ENCODE measurements around the gene LRCH3.
A peak's percentile ranks its signal among the peaks of the same experiment; 100 is the strongest.

The LRCH3 gene
- long read RNA-seq, donor 1, partial matches to known transcripts = 10 of 10 reads
- long read RNA-seq, donor 1, other reads (novel, unspliced or antisense) = 0 of 10 reads
- long read RNA-seq, donor 2 = 0 reads
- long read RNA-seq, donor 3 = 0 reads
- long read RNA-seq, donor 4, partial matches to known transcripts = 5 of 6 reads
- long read RNA-seq, donor 4, other reads (novel, unspliced or antisense) = 0 of 6 reads
- long read RNA-seq, donor 5 = 0 reads
- long read RNA-seq, donor 6 = 0 reads
- long read RNA-seq, donor 7, partial matches to known transcripts = 20 of 22 reads
- long read RNA-seq, donor 7, other reads (novel, unspliced or antisense) = 0 of 22 reads
- long read RNA-seq, donor 8, partial matches to known transcripts = 11 of 13 reads
- long read RNA-seq, donor 8, other reads (novel, unspliced or antisense) = 0 of 13 reads

DNA sequence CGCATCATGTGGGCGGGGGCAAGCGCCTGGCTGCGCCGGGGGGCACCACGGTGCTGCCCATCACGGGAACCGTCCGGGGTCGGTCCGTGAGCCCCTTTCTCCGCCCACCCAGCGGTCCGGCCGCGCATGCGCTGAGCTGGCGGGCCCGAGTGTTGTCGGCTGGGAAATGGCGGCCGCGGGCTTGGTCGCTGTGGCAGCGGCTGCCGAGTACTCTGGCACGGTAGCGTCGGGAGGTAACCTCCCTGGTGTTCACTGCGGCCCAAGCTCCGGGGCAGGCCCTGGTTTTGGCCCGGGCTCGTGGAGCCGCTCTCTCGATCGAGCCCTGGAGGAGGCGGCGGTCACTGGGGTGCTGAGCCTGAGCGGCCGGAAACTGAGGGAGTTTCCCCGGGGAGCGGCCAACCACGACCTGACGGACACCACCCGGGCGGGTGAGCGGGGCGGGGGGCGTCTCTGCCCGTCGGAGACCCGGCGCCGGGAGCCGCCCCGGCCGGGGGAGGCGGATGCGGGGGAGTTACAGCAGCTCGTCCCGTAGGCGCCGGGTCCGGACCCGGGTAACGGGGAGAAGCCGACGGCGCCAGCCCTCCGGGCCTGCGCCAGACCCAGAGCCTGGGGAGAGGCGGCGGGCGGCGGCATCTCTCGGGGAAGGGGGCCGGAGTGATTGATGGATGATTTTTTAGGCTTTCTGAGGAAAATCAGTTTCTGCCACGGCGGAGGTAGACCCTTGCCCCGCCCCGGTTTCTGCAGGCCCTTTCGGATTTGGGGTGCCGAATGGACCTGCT is at the start of gene LRCH3:
Gene LRCH3 (plus strand): TSS at position 142 of the 779 bp plus-strand sequence. CDS start 25 bp downstream, at position 167.
- peak; percentile 100 for DNase-seq

DNA sequence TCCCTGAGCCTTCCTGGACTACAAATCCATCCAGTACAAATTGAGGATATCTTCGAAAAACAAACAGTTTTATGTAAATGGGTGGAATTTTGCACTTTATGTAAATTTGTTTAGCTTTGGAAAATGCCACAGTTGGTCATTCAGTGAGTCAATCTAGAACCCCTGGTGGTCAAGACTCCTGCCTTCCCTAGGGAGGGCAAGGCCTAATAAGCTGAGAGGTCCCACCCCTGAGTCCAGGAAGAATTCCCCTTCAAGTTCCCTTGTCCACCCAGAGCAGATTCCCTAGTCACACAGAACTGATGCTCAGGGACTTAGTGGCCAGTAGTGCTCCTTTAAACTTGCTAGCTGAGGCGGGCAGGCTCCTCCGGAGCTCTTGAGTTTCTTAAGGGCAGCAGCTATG is 48.3 kb upstream of the LRCH3 start:
- no peak for DNase-seq

DNA sequence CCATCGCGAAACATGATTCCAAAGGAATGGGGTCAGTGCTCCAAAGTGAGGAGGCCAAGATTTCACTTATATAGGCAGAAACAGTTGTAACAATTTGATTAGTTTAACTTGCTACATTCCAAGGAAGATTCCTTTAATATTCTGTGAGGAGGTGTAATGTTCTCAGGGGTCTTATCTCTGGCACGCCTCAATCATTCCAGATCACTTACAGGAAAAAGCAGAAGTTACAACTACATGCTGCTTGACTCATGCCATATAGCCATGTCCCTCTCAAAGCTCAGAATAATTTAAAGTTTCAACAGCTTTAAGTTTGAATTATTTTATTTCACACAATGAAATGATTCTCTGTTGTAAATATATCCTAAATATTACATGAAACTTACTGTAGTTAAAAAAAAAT is 44.8 kb upstream of the LRCH3 start:
- no peak for DNase-seq

DNA sequence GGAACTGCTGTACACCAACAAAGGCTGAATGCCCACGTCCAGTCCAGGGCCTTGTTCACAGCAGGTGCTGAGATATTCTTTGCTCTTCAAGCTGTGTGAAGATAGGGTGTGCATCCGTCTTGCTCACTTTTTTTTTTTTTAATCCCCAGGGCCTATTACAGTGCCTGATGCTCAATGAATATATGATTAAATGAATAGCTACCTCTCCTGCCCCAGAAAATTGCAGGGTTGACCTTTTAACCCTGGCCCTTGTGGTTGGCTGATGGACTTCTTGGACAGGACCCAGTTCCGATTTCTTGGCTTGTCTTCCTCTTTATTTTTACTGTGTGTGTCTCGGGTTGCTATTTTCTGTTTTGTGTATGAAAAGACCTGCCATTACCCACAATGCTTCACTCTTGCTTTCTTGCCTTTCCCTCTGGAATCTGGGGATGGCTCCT is 44.2 kb upstream of the LRCH3 start:
- DNase-seq = no peak

DNA sequence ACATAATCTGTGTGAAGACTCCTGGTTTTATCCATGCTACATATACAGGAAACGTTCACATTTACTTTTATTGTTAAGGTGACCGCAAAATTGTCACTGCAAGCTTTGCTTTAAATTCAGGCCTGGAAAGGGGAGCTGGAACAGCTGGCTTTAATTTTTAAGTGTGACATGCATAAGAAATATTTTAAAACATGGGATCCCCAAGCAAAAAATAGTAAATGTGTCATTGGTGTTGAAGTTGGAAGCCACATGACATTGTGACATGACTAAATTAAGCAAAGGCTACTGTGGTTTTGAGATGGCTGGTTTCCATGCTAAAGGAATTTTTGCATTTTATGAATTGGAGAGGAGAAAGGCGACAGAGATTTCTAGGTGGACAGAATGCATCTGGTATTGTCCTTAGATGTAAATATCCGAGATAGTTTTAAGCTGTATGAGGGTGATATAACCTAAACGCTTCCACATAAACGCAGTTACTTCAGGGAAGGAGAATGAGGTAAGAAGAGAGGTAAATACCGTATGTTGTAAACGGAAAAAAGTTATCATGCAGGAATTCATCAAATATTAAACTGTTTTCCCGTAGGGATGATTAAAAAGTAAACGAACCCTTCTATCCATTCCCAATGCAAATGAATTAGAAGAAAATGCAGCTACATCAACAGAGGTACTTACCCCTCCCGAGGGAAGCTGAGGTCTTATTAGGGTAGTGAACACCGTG is 42.3 kb upstream of the LRCH3 start:
- no peak for DNase-seq

DNA sequence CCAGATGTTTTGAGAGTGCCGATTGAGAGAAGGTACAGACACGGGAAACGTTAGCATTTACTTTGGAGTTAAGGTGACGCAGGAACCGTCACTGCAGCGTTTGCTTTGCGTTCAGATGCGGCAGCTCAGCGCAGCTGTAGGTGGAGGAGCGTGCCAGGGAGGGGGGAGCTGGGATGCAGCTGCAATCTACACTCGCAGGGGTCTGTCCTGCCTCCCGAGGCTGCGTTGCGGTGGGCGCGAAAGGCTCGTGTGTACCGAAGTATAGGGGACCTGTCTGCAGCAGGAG is 41.8 kb upstream of the LRCH3 start:
- no peak for DNase-seq

DNA sequence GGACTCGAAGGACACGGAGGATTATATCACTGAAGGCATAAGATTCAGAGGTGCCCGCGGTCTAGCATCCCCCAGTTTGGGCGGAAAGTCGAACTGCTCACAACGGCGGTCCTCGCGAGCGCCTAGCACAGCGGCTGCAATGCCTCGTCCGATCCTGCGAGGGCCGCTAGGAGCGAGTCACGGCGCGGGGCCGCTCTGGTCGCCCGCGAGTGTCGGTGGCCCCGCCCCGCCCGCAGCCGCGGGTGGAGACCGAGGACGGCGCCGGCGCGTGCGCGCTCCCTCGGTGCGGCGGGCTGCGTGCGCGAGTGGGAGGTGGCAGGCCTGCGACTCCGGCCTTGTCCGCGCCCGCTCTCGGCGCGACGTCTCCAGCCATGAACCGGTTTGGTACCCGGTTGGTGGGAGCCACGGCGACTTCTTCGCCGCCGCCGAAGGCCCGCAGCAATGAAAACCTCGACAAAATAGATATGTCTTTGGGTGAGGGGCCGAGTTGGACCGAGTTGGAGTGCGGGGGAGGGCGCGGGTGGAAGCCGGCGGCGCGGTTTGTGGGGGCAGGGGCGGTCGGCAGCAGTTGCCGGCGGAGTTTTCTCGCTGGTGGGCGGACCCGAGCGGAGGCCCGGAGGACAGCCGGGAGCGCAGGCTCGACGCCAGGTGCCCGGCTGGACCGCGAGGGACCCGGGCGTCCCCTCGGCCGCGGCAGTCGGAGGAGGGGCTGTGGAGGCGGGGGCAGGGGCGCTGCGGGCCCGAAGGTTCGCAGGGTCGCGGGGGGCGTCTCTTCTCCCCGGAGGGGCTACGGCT is 41.3 kb upstream of the LRCH3 start, which contains the start of gene FYTTD1:
Gene FYTTD1 (plus strand): TSS at position 283 of the 795 bp plus-strand sequence. CDS start 89 bp downstream, at position 372.
- DNase-seq = peak; percentile 87

DNA sequence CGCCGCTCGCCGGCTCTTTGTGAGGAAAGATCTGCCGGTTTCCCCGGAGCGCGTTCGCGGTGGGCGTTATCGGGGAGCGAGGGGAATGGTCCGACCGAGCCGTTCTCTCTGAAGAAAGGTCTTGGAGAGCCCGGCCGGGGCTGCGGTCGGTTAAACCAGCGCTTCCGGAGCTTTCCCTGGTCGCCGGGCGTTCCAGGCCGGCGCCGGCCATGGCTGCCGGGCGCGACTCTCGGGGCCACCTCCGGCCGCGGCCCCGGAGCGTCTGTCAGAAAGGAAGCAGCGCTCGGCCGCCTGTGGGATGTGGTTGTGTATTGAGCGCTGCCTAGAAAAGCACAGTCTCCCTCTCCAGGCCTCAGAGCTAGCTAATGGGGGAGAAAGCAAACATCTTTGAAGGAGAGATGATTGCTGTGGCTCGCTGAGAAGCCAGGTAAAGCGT is 40.6 kb upstream of the LRCH3 start:
- peak; percentile 83 for DNase-seq

DNA sequence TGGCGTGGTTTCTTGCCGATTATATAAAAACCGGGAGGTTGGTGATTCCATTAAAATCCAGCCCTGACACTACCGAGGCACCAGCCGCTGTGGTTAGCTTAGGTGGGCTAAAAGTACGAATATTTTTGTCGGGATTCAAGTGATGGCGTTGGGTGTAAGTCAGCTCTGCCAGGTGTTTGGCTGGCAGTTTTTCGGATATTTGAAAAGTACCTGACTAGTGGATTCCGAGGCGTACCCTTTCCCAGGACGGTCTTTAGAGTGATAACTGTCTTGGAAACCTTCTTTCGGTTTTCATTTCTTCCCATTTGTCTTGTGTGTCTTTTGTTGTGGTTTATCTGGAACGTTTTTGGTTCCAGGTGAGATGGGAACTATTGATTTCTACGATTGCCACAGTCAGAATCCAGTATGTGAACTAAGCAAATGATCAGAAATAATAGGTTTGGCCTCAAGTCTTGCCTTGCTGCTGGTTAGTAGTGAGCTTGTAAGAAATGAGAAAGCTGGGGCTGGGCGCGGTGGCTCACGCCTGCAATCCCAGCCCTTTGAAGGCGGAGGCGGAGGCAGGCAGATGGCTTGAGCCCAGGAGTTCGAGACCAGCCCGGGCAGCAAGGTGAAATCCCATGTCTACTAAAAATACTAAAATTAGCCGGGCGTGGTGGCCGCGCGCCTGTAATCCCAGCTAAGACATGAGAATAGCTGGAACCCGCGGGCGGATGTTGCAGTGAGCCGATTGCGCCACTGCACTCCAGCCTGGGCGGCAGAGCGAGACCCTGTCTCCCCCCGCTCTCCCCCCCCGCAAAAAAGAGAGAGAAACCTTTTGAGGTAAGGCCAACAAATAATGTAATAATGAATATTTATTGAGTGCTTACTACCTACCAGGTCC is 40.0 kb upstream of the LRCH3 start:
- DNase-seq = no peak

DNA sequence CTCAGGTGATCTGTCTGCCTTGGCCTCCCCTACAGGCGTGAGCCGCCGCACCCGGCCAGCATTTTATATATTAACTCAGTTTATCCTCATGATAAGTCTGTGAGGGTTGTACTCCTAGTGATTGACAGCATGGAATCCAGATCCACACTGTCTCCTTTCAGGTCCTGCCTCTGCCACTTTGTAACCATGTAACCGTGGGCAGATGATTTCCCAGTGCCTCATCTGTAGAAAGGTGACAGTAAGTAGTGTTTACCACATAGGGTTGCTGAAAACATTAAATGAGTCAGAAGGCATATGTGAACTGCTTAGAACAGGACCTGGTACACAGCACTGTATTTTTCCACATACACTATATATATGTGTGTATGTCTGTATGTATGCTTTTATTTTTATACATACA is 38.9 kb upstream of the LRCH3 start:
- no peak for DNase-seq

DNA sequence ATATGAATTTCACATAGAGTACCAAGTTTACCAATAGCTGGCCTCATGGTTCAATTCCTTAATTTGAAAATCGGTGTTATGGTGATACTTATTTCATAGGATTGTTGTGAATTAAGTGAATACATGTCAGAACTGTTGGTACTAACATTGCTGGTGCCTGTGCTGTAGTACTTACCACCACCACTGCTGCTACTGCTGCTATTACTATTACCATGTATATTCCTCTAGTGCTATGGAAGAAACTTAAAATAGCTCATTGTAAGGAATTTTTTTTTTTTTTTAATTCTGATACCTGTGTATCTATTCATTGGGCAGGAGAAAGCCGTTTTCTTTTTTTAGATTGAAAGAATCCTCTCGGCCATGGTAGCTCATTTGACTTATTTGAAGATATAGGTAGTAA is 37.8 kb upstream of the LRCH3 start:
- DNase-seq = no peak

DNA sequence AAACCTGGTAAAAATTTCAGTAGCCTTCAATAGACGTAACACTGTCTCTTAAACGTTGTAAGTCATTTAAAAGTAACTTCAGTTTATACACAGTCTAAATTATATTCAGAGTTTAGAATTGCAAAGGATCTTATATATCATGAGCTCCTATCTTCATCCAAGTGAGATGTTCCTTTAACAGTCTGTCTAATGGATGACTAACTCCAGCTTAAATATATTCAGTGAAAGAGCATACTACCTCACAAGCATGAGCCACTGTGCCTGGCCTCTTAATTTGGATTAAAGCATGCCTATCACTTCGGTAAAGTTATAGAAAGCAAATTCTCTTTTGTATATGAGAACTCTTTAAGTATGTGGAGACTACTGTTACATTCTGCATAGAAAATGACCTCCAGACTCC is 34.4 kb upstream of the LRCH3 start:
- no peak for DNase-seq

DNA sequence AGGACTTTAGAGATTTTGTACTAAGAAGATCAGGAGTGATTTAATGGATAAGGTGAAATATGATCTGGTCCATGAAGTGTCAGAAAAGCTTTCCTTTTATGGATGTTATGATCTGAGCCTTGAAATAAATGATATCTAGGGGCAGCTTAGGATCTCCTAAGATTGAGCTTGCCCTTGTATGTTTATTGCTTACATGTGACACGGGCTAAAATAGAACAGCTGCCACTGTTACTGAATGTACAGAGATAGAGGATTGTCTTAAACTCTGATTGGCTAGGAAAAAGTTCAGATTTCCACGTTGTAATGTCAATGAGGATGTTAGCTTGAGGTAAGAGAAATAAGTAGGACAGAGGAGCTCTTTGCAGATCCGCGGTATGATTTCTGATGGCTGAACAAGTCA is 32.5 kb upstream of the LRCH3 start:
- no peak for DNase-seq

DNA sequence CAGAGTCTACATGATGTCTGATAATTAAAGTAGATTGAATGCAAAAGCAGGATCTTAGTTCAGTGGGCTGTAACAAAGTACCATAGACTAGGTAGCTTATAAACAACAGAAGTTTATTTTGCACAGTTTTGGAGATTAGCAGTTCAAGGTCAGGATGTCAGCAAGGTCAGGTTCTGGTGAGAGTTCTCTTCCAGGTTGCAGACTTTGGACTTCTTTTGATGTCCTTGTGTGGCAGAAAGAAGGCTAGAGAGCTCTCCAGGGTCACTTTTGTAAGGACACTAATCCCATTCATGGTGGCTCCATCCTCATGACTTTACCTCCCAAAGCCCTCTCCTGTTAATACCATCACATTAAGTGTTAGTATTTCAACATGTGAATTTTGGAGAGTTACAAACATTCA is 29.3 kb upstream of the LRCH3 start:
- no peak for DNase-seq

DNA sequence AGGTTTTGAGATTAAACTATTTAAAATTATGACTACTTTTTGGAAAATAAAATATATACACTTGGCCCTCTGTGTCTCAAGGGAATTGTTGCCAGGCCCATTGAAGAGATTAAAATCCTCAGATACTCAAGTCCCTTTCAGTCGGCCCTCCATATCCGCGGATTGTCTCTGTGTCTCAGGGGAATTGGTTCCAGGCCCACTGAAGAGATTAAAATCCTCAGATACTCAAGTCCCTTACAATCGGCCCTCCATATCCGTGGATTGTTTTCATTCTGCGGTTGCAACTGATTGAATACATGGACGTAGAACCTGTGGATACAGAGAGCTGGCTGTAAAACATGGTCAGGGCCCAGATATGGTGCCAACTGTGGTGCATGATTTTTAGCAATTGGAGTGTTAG is 15.7 kb upstream of the LRCH3 start:
- DNase-seq = no peak

DNA sequence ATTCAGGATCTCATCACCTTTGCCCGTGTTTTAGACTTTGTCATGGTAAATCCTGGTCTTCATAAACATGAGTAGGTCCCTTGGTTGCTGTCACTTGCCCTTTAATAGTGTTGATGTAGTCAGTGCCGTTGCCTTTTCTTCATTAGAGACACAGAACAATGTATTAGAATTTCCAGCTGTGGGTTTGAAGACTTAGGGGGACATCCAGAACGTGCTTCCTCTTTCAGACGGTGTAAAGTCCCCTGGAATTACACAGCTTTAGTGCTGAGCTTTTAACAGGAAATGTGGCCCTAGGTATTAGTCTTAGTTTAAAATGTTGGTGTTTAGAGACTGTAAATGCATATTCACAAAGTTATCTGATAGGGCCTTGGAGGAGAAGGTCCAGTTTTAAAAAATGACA is 8.8 kb upstream of the LRCH3 start:
- DNase-seq = no peak

DNA sequence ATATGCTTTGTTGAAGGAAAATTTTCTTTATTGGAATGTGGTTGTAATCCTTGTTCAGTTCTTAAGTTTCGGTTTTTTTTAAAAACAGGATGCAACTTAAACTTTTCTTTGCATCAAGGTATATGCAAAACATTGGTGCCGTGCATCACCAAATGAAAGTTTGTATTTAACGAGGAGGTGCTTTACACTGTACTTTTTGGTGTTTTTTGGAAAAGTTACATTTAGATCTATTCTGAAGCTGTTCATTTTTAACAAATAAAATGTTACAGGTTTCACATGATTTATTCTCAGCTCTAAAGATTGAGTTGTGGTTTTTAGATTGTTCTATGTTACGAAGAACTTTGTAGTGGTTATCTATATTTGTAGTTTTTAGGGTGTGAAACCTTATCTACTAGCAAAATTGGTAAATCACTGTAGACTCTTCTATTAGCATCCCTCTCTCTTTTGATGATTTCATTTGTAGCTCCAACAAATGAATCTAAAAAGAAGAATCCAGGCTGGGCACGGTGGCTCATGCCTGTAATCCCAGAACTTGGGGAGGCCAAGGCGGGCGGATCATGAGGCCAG is 7.0 kb upstream of the LRCH3 start:
- no peak for DNase-seq

DNA sequence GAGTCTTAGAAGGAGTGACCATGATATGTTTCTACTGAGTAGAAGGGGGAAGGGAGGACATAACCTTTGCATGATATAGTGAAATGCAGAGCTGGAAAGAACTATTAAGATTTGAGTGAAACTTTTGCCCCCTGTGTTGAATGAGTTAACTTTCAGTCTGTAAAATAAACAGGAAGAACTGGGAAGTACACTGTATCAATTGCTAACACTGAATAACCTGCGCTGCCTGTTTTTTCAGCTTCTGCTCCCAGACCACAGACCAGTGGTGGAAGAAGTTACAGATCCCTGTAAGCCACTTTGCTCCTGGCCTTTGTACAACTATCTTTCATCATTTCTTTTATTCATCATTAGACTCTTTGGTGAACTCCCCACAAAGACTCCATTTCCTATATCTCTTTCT is 3.6 kb upstream of the LRCH3 start:
- no peak for DNase-seq

DNA sequence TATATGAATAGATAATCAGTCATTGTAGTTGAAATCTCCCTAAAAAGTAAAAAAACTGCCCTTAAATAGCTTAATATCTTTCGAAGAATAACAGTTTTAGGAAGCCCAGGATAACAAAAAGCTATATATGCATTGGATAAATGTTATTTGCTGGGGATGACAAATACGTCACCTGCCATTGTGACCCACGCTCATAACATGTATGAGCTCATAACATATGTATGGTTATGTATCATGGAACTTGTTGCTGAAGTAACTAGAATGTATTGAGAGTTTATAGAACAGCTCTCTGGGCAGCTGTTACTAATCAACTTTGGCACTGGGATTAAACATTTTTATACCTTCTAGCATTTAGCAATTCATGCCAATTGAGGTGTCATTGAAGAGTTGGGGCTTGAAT is 1.7 kb upstream of the LRCH3 start:
- DNase-seq = no peak

DNA sequence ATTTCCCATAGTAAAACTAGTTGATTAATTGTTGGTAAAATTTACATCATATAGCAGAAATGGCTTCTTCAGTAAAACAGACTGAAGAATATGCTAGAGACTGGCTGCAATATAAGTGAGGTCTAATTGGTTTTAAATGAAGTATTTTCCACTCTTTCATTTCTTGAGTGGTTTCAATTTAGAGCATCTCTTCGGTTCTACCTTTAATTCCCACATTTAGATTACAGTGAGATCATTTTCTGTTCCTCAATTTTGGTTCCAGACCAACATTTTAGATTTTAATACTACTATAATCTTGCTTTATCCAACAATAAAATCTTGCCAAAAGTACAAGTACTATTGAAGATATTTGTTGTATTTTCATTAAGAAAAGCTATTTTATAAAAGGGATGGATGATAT is 1.0 kb upstream of the LRCH3 start:
- no peak for DNase-seq

All from right kidney (tissue), 9 donors.